H9 (cell line): ENCODE data around the gene ALLC. TPM values are rescaled to one million over a fixed set of nuclear protein-coding genes. Genes with fewer than 3 reads are reported as not detected.
A peak's percentile ranks its signal among the peaks of the same experiment; 100 is the strongest.

ENCODE experiments used
- DNase-seq: peaks from one replicate; pipeline ENCODE4 v3.0.0-alpha.2; 2017
- H2AFZ ChIP-seq: one replicate; pipeline ENCODE4 v1.6.1; 2013; ENCODE audit warnings: mild to moderate bottlenecking, low read length, control low read depth, moderate library complexity
- H2AK5ac ChIP-seq: 2 replicates; pipeline ENCODE4 v1.6.1; 2013; ENCODE audit warnings: low read length, control low read depth, mixed read lengths; ENCODE audit not compliant: insufficient read length
- H2BK120ac ChIP-seq: one replicate; pipeline ENCODE4 v1.6.1; 2013; ENCODE audit warnings: low read depth, mild to moderate bottlenecking, low read length, control low read depth, inconsistent platforms; ENCODE audit not compliant: poor library complexity, severe bottlenecking
- H2BK12ac ChIP-seq: 2 replicates; pipeline ENCODE4 v1.6.1; 2013; ENCODE audit warnings: low read length, control low read depth, mixed read lengths, low read depth; ENCODE audit not compliant: insufficient read length
- H2BK15ac ChIP-seq: 2 replicates; pipeline ENCODE4 v1.6.1; 2013; ENCODE audit warnings: low read depth, low read length, control low read depth
- H2BK20ac ChIP-seq: one replicate; pipeline ENCODE4 v1.6.1; 2013; ENCODE audit warnings: low read depth, mild to moderate bottlenecking, low read length, control low read depth, inconsistent platforms; ENCODE audit not compliant: poor library complexity, severe bottlenecking
- H2BK5ac ChIP-seq: 2 replicates; pipeline ENCODE4 v1.6.1; 2013; ENCODE audit warnings: low read length, control low read depth, mixed read lengths; ENCODE audit not compliant: insufficient read length
- H3K14ac ChIP-seq: 2 replicates; pipeline ENCODE4 v1.6.1; 2013; ENCODE audit warnings: low read length, control low read depth; ENCODE audit not compliant: insufficient read depth
- H3K18ac ChIP-seq: 2 replicates; pipeline ENCODE4 v1.6.1; 2013; ENCODE audit warnings: low read depth, mild to moderate bottlenecking, mixed read lengths, low read length, control low read depth; ENCODE audit not compliant: insufficient read length
- H3K23ac ChIP-seq: 2 replicates; pipeline ENCODE4 v1.6.1; 2013; ENCODE audit warnings: low read length, control low read depth, mixed read lengths, low read depth; ENCODE audit not compliant: insufficient read length
- H3K23me2 ChIP-seq: 2 replicates; pipeline ENCODE4 v1.6.1; 2013; ENCODE audit warnings: low read depth, mild to moderate bottlenecking, mixed read lengths, low read length, control low read depth; ENCODE audit not compliant: insufficient read length, poor library complexity, severe bottlenecking
- H3K27ac ChIP-seq: 2 replicates; pipeline ENCODE4 v1.5.1; 2013; ENCODE audit warnings: low read length, control low read depth, mixed read lengths, low read depth; ENCODE audit not compliant: insufficient read length
- H3K27me3 ChIP-seq: 2 replicates; pipeline ENCODE4 v1.6.1; 2013; ENCODE audit warnings: low read length, control low read depth, inconsistent platforms; ENCODE audit not compliant: insufficient read depth
- H3K4ac ChIP-seq: 2 replicates; pipeline ENCODE4 v1.6.1; 2013; ENCODE audit warnings: low read depth, mild to moderate bottlenecking, control low read depth, inconsistent platforms, low read length, moderate library complexity
- H3K4me1 ChIP-seq: 2 replicates; pipeline ENCODE4 v1.6.1; 2013; ENCODE audit warnings: low read length, control low read depth, inconsistent platforms; ENCODE audit not compliant: insufficient read depth
- H3K4me2 ChIP-seq: 2 replicates; pipeline ENCODE4 v1.6.1; 2013; ENCODE audit warnings: low read length, control low read depth, mixed read lengths; ENCODE audit not compliant: insufficient read length, insufficient read depth
- H3K56ac ChIP-seq: 2 replicates; pipeline ENCODE4 v1.6.1; 2013; ENCODE audit warnings: low read depth, mild to moderate bottlenecking, mixed read lengths, low read length, control low read depth; ENCODE audit not compliant: insufficient read length
- H3K79me1 ChIP-seq: 2 replicates; pipeline ENCODE4 v1.6.1; 2013; ENCODE audit warnings: low read depth, mild to moderate bottlenecking, moderate library complexity, low read length, control low read depth, inconsistent platforms; ENCODE audit not compliant: insufficient read depth, poor library complexity, severe bottlenecking
- H3K79me2 ChIP-seq: 2 replicates; pipeline ENCODE4 v1.6.1; 2013; ENCODE audit warnings: low read length, control low read depth, inconsistent platforms; ENCODE audit not compliant: insufficient read depth
- H3K9ac ChIP-seq: 2 replicates; pipeline ENCODE4 v1.6.1; 2013; ENCODE audit warnings: low read length, control low read depth, mixed read lengths; ENCODE audit not compliant: insufficient read length; ENCODE audit errors: extremely low read depth
- H3K9me3 ChIP-seq: one replicate; pipeline ENCODE4 v1.6.1; 2013; ENCODE audit warnings: low read depth, low read length, inconsistent platforms; ENCODE audit not compliant: control insufficient read depth
- H3T11ph ChIP-seq: one replicate; pipeline ENCODE4 v1.6.1; 2013; ENCODE audit warnings: mild to moderate bottlenecking, low read length, control low read depth, inconsistent platforms
- H4K20me1 ChIP-seq: one replicate; pipeline ENCODE4 v1.6.1; 2013; ENCODE audit not compliant: control insufficient read depth, insufficient read length, insufficient read depth
- H4K5ac ChIP-seq: 2 replicates; pipeline ENCODE4 v1.6.1; 2013; ENCODE audit warnings: low read depth, mild to moderate bottlenecking, mixed read lengths, low read length, control low read depth; ENCODE audit not compliant: insufficient read length
- H4K8ac ChIP-seq: replicated peaks from 2 replicates; pipeline ENCODE4 v1.6.1; 2013; ENCODE audit warnings: low read length, control low read depth, mixed read lengths, low read depth; ENCODE audit not compliant: insufficient read length
- H4K91ac ChIP-seq: 2 replicates; pipeline ENCODE4 v1.6.1; 2013; ENCODE audit warnings: low read depth, mild to moderate bottlenecking, moderate library complexity, mixed read lengths, low read length, control low read depth; ENCODE audit not compliant: insufficient read length
- H3K27ac Mint-ChIP-seq, 3 experiments: 2 replicates in 2 of 3; 3 replicates in 1 of 3; pipeline ENCODE4 v1.8.0; 2020 to 2021; ENCODE audit warnings: mixed read lengths in 3 of 3, mild to moderate bottlenecking in 1 of 3, moderate library complexity in 1 of 3
- H3K27me3 Mint-ChIP-seq: 2 replicates; pipeline ENCODE4 v1.8.0; 2021; ENCODE audit warnings: low read depth, mild to moderate bottlenecking, moderate library complexity, mixed read lengths
- H3K36me3 Mint-ChIP-seq, 3 experiments: 2 replicates in 2 of 3; 3 replicates in 1 of 3; pipeline ENCODE4 v1.8.0; 2020 to 2021; ENCODE audit warnings: low read depth in 3 of 3, mixed read lengths in 3 of 3; ENCODE audit not compliant: insufficient read depth in 1 of 3
- H3K4me1 Mint-ChIP-seq, 2 experiments: 2 replicates each; pipeline ENCODE4 v1.8.0; 2020; ENCODE audit warnings: mixed read lengths in 2 of 2
- H3K4me3 Mint-ChIP-seq, 2 experiments: 2 replicates in 1 of 2; 3 replicates in 1 of 2; pipeline ENCODE4 v1.8.0; 2020 to 2021; ENCODE audit warnings: mild to moderate bottlenecking in 2 of 2, mixed read lengths in 2 of 2, moderate library complexity in 1 of 2
- H3K9me3 Mint-ChIP-seq, 2 experiments: 2 replicates in 1 of 2; 3 replicates in 1 of 2; pipeline ENCODE4 v1.8.0; 2020; ENCODE audit warnings: mild to moderate bottlenecking in 2 of 2, mixed read lengths in 2 of 2, moderate library complexity in 1 of 2
- CTCF ChIP-seq: fragments of 200-600 bp; sonication (generic); conservative IDR thresholded peaks from 3 replicates; pipeline ENCODE4 v1.8.0; 2021; ENCODE audit warnings: antibody characterized with exemption, mild to moderate bottlenecking
- WGBS: extraction: QIAGEN DNeasy Blood & Tissue Kit; methylation state at CpG from one replicate; pipeline ENCODE4 v1.1.7; 2013; ENCODE audit warnings: missing lambda C conversion rate, low lambda C conversion rate, mixed read lengths; ENCODE audit not compliant: insufficient read length; ENCODE audit errors: extremely low coverage; 5-methylcytosine and 5-hydroxymethylcytosine counted together
- total RNA-seq: library from RNA; stranded (reverse); gene quantifications from 2 replicates; pipeline ENCODE4 v1.2.1, GENCODE V29; 2021

Gene ALLC
- total RNA-seq, 1 experiment from 2014 or later, result not detected

- Histone ChIP-seq H3K14ac (no peak overlapping the region; the same call in 1 of the 2 replicates), H4K20me1 (no peaks in the 10 kb centered on the region), H2BK15ac (no peak overlapping the region), H2AFZ (no peak overlapping the region), H4K91ac (no peak overlapping the region), H2AK5ac (no peak overlapping the region), H3K27me3 (no peaks in the 10 kb centered on the region), H3K79me2 (no peaks in the 10 kb centered on the region), H2BK12ac (no peak overlapping the region), H3K9me3 (no peaks in the 10 kb centered on the region), H3K4ac (no peak overlapping the region), H3K4me2 (no peak overlapping the region), H4K5ac (no peak overlapping the region), H2BK120ac (no peak overlapping the region), H3K27ac (no peak overlapping the region), H3T11ph (no peak overlapping the region), H4K8ac (no peak overlapping the region), H3K56ac (no peak overlapping the region), H3K23me2 (no peaks in the 10 kb centered on the region), H3K23ac (no peak overlapping the region), H3K79me1 (no peaks in the 10 kb centered on the region), H3K9ac (no peak overlapping the region), H2BK5ac (no peak overlapping the region), H3K4me1 (no peaks in the 10 kb centered on the region), H3K18ac (no peak overlapping the region), H2BK20ac (no peak overlapping the region)
- DNase-seq, result peak; percentile 12
- peak overlapping the region in 1 of 3 experiments; percentile 46; a peak in 1 of 7 replicates for H3K27ac Mint-ChIP-seq
- no CpG with 5 or more reads among the region's 13 CpGs for WGBS
- H3K4me1 Mint-ChIP-seq, result peaks cover 7 to 15% of the 10 kb centered on the region in 2 experiments
- no peak for TF ChIP-seq CTCF
- no peaks in the 10 kb centered on the region for H3K36me3 Mint-ChIP-seq
- peaks cover 22% of the 10 kb centered on the region for H3K27me3 Mint-ChIP-seq
- H3K4me3 Mint-ChIP-seq, result no peak overlapping the region
- no peaks in the 10 kb centered on the region for H3K9me3 Mint-ChIP-seq
Measured at GRCh38 chr2:3636586-3637310, 21.3 kb upstream of the ALLC start.
